ENCODE data around the gene GIGYF2. TPM values are rescaled to one million over a fixed set of nuclear protein-coding genes. Genes with fewer than 3 reads are reported as not detected.

Gene GIGYF2
- total and polyA plus RNA-seq, 2 donors, result 19.1 to 35.8 TPM

DNA sequence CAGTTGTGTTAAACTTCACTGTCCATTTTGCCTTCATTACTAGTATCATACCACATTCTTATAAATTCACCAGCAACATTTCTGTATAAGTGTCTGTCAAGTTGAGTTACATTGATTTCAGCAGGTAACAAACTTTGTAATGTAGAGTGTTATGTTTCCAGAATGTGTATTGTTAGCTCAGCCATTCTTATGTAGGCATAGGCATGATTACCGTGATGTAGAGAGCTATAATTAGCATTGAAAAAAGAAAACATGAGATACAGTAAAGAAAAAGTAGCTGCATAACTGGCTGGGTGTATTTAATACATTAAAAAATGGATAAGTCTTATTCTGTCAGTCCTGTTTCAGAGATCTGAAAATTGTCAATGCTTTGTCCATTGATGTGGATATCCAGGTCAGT is 70.7 kb downstream of the GIGYF2 start:
- Histone ChIP-seq H3K4me1 (ENCODE audit: control insufficient read depth in 2 of 2, insufficient read depth in 2 of 2, low read length in 2 of 2) (peaks cover 0 to 7% of the 10 kb centered on the region in 2 donors), H3K27me3 (ENCODE audit: control insufficient read depth in 2 of 2, insufficient read depth in 1 of 2, low read length in 1 of 2) (no peaks in the 10 kb centered on the region), H3K4me3 (ENCODE audit: low read length in 2 of 2) (no peak overlapping the region), H3K9me3 (ENCODE audit: control insufficient read depth in 2 of 2, insufficient read depth in 1 of 2, low read length in 1 of 2) (no peaks in the 10 kb centered on the region), H3K36me3 (ENCODE audit: control insufficient read depth in 2 of 2, insufficient read depth in 2 of 2, low read length in 1 of 2) (peaks cover 10 to 41% of the 10 kb centered on the region in 2 donors), H3K27ac (ENCODE audit: low read depth in 1 of 2, low read length in 1 of 2) (no peak overlapping the region)
- WGBS, result 99% methylated on average over 1 of the region's 1 CpG
- no peak for DNase-seq (ENCODE audit: low read depth in 6 of 9, low spot score in 9 of 9)

DNA sequence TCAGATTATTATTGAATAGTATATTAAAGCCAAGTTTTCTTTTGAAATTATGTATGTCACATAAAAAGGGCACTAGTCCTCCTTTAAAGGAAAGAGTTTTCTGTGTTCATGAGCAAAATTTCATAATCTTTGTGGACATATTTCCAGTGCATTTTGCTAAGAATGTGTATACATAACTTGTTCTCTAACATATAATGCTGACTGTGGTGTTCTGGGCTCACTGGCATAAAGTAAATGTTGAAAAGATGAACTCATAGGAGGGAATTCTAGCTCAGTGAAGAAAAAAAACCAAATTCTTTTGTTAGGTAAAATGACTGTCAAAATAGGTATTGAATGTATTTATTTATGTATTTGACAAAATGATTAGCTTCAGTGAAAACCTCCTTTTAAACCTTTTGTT is 73.1 kb downstream of the GIGYF2 start:
- H3K4me3 ChIP-seq (ENCODE audit: low read length in 2 of 2), result no peak overlapping the region

GRCh38 chr2:232771870-232772269 is 74.7 kb downstream of the GIGYF2 start:
- WGBS, result 96% methylated on average over 1 of the region's 1 CpG

More for the DNA sequence above, 73.1 kb downstream of the GIGYF2 start:
- no peak for DNase-seq (ENCODE audit: low read depth in 6 of 9, low spot score in 9 of 9)
- no peaks in the 10 kb centered on the region for H3K9me3 ChIP-seq (ENCODE audit: control insufficient read depth in 2 of 2, insufficient read depth in 1 of 2, low read length in 1 of 2)
- peaks cover 0 to 7% of the 10 kb centered on the region in 2 donors for H3K4me1 ChIP-seq (ENCODE audit: control insufficient read depth in 2 of 2, insufficient read depth in 2 of 2, low read length in 2 of 2)
- H3K27me3 ChIP-seq (ENCODE audit: control insufficient read depth in 2 of 2, insufficient read depth in 1 of 2, low read length in 1 of 2), result no peaks in the 10 kb centered on the region
- H3K36me3 ChIP-seq (ENCODE audit: control insufficient read depth in 2 of 2, insufficient read depth in 2 of 2, low read length in 1 of 2), result peaks cover 10 to 27% of the 10 kb centered on the region in 2 donors
- H3K27ac ChIP-seq (ENCODE audit: low read depth in 1 of 2, low read length in 1 of 2), result no peak overlapping the region

GRCh38 chr2:232772531-232772930 is 75.4 kb downstream of the GIGYF2 start:
- peak in 3 of 9 donors; percentile 14 to 39 (median 17) for DNase-seq (ENCODE audit: low read depth in 6 of 9, low spot score in 9 of 9)
- Histone ChIP-seq H3K27ac (ENCODE audit: low read depth in 1 of 2, low read length in 1 of 2) (peak overlapping the region in 1 of 2 donors; percentile 1), H3K27me3 (ENCODE audit: control insufficient read depth in 2 of 2, insufficient read depth in 1 of 2, low read length in 1 of 2) (no peaks in the 10 kb centered on the region), H3K9me3 (ENCODE audit: control insufficient read depth in 2 of 2, insufficient read depth in 1 of 2, low read length in 1 of 2) (no peaks in the 10 kb centered on the region), H3K4me3 (ENCODE audit: low read length in 2 of 2) (no peak overlapping the region), H3K4me1 (ENCODE audit: control insufficient read depth in 2 of 2, insufficient read depth in 2 of 2, low read length in 2 of 2) (peaks cover 0 to 7% of the 10 kb centered on the region in 2 donors), H3K36me3 (ENCODE audit: control insufficient read depth in 2 of 2, insufficient read depth in 2 of 2, low read length in 1 of 2) (peaks cover 10 to 28% of the 10 kb centered on the region in 2 donors)
- 92% methylated on average over 2 of the region's 2 CpGs for WGBS

More at GRCh38 chr2:232771870-232772269, 74.7 kb downstream of the GIGYF2 start:
- no peak for DNase-seq (ENCODE audit: low read depth in 6 of 9, low spot score in 9 of 9)
- Histone ChIP-seq H3K27ac (ENCODE audit: low read depth in 1 of 2, low read length in 1 of 2) (no peak overlapping the region), H3K9me3 (ENCODE audit: control insufficient read depth in 2 of 2, insufficient read depth in 1 of 2, low read length in 1 of 2) (no peaks in the 10 kb centered on the region), H3K4me3 (ENCODE audit: low read length in 2 of 2) (no peak overlapping the region), H3K27me3 (ENCODE audit: control insufficient read depth in 2 of 2, insufficient read depth in 1 of 2, low read length in 1 of 2) (no peaks in the 10 kb centered on the region), H3K4me1 (ENCODE audit: control insufficient read depth in 2 of 2, insufficient read depth in 2 of 2, low read length in 2 of 2) (peaks cover 0 to 7% of the 10 kb centered on the region in 2 donors), H3K36me3 (ENCODE audit: control insufficient read depth in 2 of 2, insufficient read depth in 2 of 2, low read length in 1 of 2) (peaks cover 10 to 24% of the 10 kb centered on the region in 2 donors)

DNA sequence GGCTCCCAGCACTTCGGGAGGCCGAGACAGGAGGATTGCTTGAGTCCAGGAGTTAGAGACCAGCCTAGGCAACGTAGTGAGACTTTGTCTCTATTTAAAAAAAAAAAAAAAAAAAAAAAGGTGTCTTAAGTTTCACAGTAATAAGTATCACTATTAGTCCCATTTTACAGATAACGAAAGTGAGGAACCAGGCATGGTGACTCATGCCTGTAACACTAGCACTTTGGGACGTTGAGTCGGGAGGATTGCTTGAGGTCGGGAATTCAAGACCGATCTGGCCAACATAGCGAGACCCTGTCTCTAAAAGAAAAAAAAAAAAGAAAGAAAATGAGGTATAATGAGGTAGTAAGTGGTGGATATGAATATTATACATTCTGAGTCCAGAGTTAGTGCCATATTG is 76.7 kb downstream of the GIGYF2 start:
- no peak for DNase-seq (ENCODE audit: low read depth in 6 of 9, low spot score in 9 of 9)
- Histone ChIP-seq H3K4me1 (ENCODE audit: control insufficient read depth in 2 of 2, insufficient read depth in 2 of 2, low read length in 2 of 2) (peaks cover 0 to 7% of the 10 kb centered on the region in 2 donors), H3K27ac (ENCODE audit: low read depth in 1 of 2, low read length in 1 of 2) (no peak overlapping the region), H3K36me3 (ENCODE audit: control insufficient read depth in 2 of 2, insufficient read depth in 2 of 2, low read length in 1 of 2) (peaks cover 5 to 26% of the 10 kb centered on the region in 2 donors), H3K9me3 (ENCODE audit: control insufficient read depth in 2 of 2, insufficient read depth in 1 of 2, low read length in 1 of 2) (no peaks in the 10 kb centered on the region), H3K4me3 (ENCODE audit: low read length in 2 of 2) (no peak overlapping the region), H3K27me3 (ENCODE audit: control insufficient read depth in 2 of 2, insufficient read depth in 1 of 2, low read length in 1 of 2) (no peaks in the 10 kb centered on the region)
- 98% methylated on average over 9 of the region's 9 CpGs for WGBS

- WGBS, result 97% methylated on average over 1 of the region's 1 CpG
- Histone ChIP-seq H3K4me1 (ENCODE audit: control insufficient read depth in 2 of 2, insufficient read depth in 2 of 2, low read length in 2 of 2) (peaks cover 0 to 7% of the 10 kb centered on the region in 2 donors), H3K27ac (ENCODE audit: low read depth in 1 of 2, low read length in 1 of 2) (no peak within 1 kb of the TSS), H3K36me3 (ENCODE audit: control insufficient read depth in 2 of 2, insufficient read depth in 2 of 2, low read length in 1 of 2) (peaks cover 0 to 19% of the 10 kb centered on the region in 2 donors), H3K9me3 (ENCODE audit: control insufficient read depth in 2 of 2, insufficient read depth in 1 of 2, low read length in 1 of 2) (no peaks in the 10 kb centered on the region), H3K4me3 (ENCODE audit: low read length in 2 of 2) (no peak within 1 kb of the TSS), H3K27me3 (ENCODE audit: control insufficient read depth in 2 of 2, insufficient read depth in 1 of 2, low read length in 1 of 2) (no peaks in the 10 kb centered on the region)
- DNase-seq (ENCODE audit: low read depth in 6 of 9, low spot score in 9 of 9), result no peak
These were observed 79.3 kb downstream of the GIGYF2 start, which contains the start of gene KCNJ13 for GRCh38 chr2:232776435-232776834. Gene KCNJ13, minus strand, starts transcription at chr2:232776565. Its CDS starts 5,203 bp downstream, at chr2:232771362.

DNA sequence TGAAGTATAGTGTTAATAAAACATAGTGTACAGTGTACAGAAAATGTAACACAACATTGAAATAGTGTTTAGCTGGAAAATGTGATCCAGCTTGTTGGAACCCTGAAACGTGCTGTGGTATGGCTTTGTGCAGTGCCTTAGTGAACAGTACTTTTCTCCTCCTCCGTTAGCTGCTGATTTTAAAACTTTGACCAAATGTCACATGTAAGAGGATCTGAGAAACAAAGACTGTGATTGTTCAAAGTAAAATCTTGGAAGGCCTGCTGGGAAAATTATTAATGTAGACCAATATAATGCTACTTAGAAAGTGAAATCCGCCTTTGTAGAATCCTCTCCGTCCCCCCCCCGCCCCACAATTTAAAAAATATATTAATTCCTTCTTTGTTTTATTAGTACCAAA is 80.1 kb downstream of the GIGYF2 start:
- H3K27ac ChIP-seq (ENCODE audit: low read depth in 1 of 2, low read length in 1 of 2), result no peak overlapping the region
- H3K4me1 ChIP-seq (ENCODE audit: control insufficient read depth in 2 of 2, insufficient read depth in 2 of 2, low read length in 2 of 2), result peaks cover 0 to 4% of the 10 kb centered on the region in 2 donors
- 89% methylated on average over 5 of the region's 5 CpGs for WGBS
- DNase-seq (ENCODE audit: low read depth in 6 of 9, low spot score in 9 of 9), result no peak
- peaks cover 0 to 13% of the 10 kb centered on the region in 2 donors for H3K36me3 ChIP-seq (ENCODE audit: control insufficient read depth in 2 of 2, insufficient read depth in 2 of 2, low read length in 1 of 2)
- H3K9me3 ChIP-seq (ENCODE audit: control insufficient read depth in 2 of 2, insufficient read depth in 1 of 2, low read length in 1 of 2), result no peaks in the 10 kb centered on the region
- H3K4me3 ChIP-seq (ENCODE audit: low read length in 2 of 2), result no peak overlapping the region
- no peaks in the 10 kb centered on the region for H3K27me3 ChIP-seq (ENCODE audit: control insufficient read depth in 2 of 2, insufficient read depth in 1 of 2, low read length in 1 of 2)

DNA sequence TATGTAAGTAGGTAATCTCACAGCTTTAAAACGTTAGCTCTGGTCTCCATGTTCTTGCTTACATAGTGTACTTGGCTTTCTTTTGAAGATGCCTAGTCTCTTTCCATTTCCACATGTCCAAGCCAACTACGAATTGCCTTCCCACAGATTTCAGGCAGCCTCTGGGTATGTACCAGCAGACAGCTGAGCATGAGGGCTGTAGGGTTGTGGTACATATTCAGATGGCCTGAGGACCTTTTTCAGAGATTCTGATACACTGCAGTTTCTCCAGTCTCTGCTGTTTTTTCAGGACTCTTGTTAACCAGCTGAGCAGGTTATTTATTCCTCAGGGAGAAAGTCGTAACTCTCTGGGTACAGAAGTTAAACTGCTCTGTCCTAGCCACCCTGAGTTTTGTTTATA is 82.3 kb downstream of the GIGYF2 start:
- no peaks in the 10 kb centered on the region for H3K4me1 ChIP-seq (ENCODE audit: control insufficient read depth in 2 of 2, insufficient read depth in 2 of 2, low read length in 2 of 2)
- H3K27me3 ChIP-seq (ENCODE audit: control insufficient read depth in 2 of 2, insufficient read depth in 1 of 2, low read length in 1 of 2), result no peaks in the 10 kb centered on the region
- DNase-seq (ENCODE audit: low read depth in 6 of 9, low spot score in 9 of 9), result no peak
- H3K9me3 ChIP-seq (ENCODE audit: control insufficient read depth in 2 of 2, insufficient read depth in 1 of 2, low read length in 1 of 2), result no peaks in the 10 kb centered on the region
- H3K27ac ChIP-seq (ENCODE audit: low read depth in 1 of 2, low read length in 1 of 2), result no peak overlapping the region
- 97% methylated on average over 3 of the region's 3 CpGs for WGBS
- peaks cover 0 to 10% of the 10 kb centered on the region in 2 donors for H3K36me3 ChIP-seq (ENCODE audit: control insufficient read depth in 2 of 2, insufficient read depth in 2 of 2, low read length in 1 of 2)
- no peak overlapping the region for H3K4me3 ChIP-seq (ENCODE audit: low read length in 2 of 2)

DNA sequence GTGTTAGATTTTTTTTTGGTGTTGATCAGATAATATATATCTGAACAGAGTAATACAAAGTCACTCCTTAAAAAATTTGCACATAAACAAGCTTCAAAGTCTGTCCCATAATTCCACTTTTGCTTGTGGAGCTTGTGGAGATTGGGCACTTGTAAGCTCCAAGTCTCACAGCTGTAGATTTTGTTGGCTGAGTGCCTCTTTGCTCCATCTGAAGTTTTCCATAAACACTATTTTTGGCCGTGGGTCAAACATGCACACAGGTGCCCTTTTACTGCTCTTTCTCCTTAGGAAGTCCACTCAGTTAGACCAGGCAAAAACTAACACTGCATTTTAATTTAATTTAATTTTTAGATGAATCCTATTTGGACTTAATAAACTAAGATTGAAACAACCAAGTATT is 82.8 kb downstream of the GIGYF2 start:
- H3K4me3 ChIP-seq (ENCODE audit: low read length in 2 of 2), result no peak overlapping the region
- H3K9me3 ChIP-seq (ENCODE audit: control insufficient read depth in 2 of 2, insufficient read depth in 1 of 2, low read length in 1 of 2), result no peaks in the 10 kb centered on the region
- no peaks in the 10 kb centered on the region for H3K4me1 ChIP-seq (ENCODE audit: control insufficient read depth in 2 of 2, insufficient read depth in 2 of 2, low read length in 2 of 2)
- no peaks in the 10 kb centered on the region for H3K27me3 ChIP-seq (ENCODE audit: control insufficient read depth in 2 of 2, insufficient read depth in 1 of 2, low read length in 1 of 2)
- H3K36me3 ChIP-seq (ENCODE audit: control insufficient read depth in 2 of 2, insufficient read depth in 2 of 2, low read length in 1 of 2), result peaks cover 0 to 11% of the 10 kb centered on the region in 2 donors
- WGBS, result 100% methylated on average over 1 of the region's 1 CpG
- DNase-seq (ENCODE audit: low read depth in 6 of 9, low spot score in 9 of 9), result no peak
- no peak overlapping the region for H3K27ac ChIP-seq (ENCODE audit: low read depth in 1 of 2, low read length in 1 of 2)

All from thymus (tissue), 11 donors.